Karpas-422 (cell line): ENCODE measurements around the gene ALOX5AP. TPM values are rescaled to one million over a fixed set of nuclear protein-coding genes. Genes with fewer than 3 reads are reported as not detected.

Experiments
- total RNA-seq: library from RNA; depleted of rRNA; stranded (reverse); fragments of >200 nt; shearing (Covaris generic); gene quantifications from 2 replicates; pipeline ENCODE4 v1.2.3, GENCODE V29; 2014; ENCODE audit warnings: low replicate concordance; rRNA removed

ALOX5AP gene
- total RNA-seq, 1 experiment from 2014 or later, result 512 TPM

Other genes with a start within 250 kb of the ALOX5AP start
- 12.8 and 18.4 TPM in 2 replicates for gene USPL1, start 117.6 kb upstream of the ALOX5AP start, total RNA-seq
- gene MEDAG, start 170.7 kb downstream of the ALOX5AP start, total RNA-seq, result not detected in 2 replicates
- gene TEX26, start 197.1 kb downstream of the ALOX5AP start, total RNA-seq, result not detected in 2 replicates